Calu3 (cell line): Measurements from ENCODE around the gene AGTR1. TPM values are rescaled to one million over a fixed set of nuclear protein-coding genes. Genes with fewer than 3 reads are reported as not detected.

Source experiments
- BruUV-seq: library from RNA; stranded (reverse); fragments of 400-500 nt; replicated peaks from 2 replicates; lab custom pipeline; 2021; lab: Mats Ljungman, UMichigan
- CTCF ChIA-PET: fragments of 300-600 bp; sonication (Branson Sonifier 250); formaldehyde crosslinking; loops from one replicate; lab custom pipeline; 2022; ENCODE audit warnings: antibody characterized with exemption; lab: Charles Lee
- DNase-seq: peaks from one replicate; pipeline ENCODE4 v3.0.0; 2022
- H3K27ac Mint-ChIP-seq: one replicate; pipeline ENCODE4 v1.8.0; 2022; ENCODE audit warnings: mixed read lengths; ENCODE audit not compliant: unreplicated experiment
- H3K27me3 Mint-ChIP-seq: one replicate; pipeline ENCODE4 v1.8.0; 2022; ENCODE audit warnings: mixed read lengths; ENCODE audit not compliant: unreplicated experiment
- H3K36me3 Mint-ChIP-seq: one replicate; pipeline ENCODE4 v1.8.0; 2022; ENCODE audit warnings: mild to moderate bottlenecking, moderate library complexity, mixed read lengths; ENCODE audit not compliant: insufficient read depth, unreplicated experiment
- H3K4me1 Mint-ChIP-seq: one replicate; pipeline ENCODE4 v1.8.0; 2022; ENCODE audit warnings: mild to moderate bottlenecking, low read depth, mixed read lengths; ENCODE audit not compliant: unreplicated experiment
- H3K4me3 Mint-ChIP-seq: one replicate; pipeline ENCODE4 v1.8.0; 2022; ENCODE audit warnings: mild to moderate bottlenecking, low read depth, moderate library complexity, mixed read lengths; ENCODE audit not compliant: unreplicated experiment
- H3K9me3 Mint-ChIP-seq: one replicate; pipeline ENCODE4 v1.8.0; 2022; ENCODE audit warnings: low read depth, mixed read lengths; ENCODE audit not compliant: unreplicated experiment
- CTCF ChIP-seq: fragments of 200-600 bp; IDR thresholded peaks from one replicate; pipeline ENCODE4 v1.8.0; 2022; ENCODE audit warnings: antibody characterized with exemption; ENCODE audit not compliant: unreplicated experiment
- intact Hi-C: fragments of 100-400 bp; cut with micrococcal nuclease; formaldehyde crosslinking; loops from one replicate; pipeline ENCODE4 v1.10.0; 2022; ENCODE audit not compliant: unreplicated experiment
- total RNA-seq: library from RNA; stranded (reverse); gene quantifications from 2 replicates; pipeline ENCODE4 v1.2.3, GENCODE V29; 2022

The AGTR1 gene
- total RNA-seq, 1 experiment from 2014 or later: not detected

DNA sequence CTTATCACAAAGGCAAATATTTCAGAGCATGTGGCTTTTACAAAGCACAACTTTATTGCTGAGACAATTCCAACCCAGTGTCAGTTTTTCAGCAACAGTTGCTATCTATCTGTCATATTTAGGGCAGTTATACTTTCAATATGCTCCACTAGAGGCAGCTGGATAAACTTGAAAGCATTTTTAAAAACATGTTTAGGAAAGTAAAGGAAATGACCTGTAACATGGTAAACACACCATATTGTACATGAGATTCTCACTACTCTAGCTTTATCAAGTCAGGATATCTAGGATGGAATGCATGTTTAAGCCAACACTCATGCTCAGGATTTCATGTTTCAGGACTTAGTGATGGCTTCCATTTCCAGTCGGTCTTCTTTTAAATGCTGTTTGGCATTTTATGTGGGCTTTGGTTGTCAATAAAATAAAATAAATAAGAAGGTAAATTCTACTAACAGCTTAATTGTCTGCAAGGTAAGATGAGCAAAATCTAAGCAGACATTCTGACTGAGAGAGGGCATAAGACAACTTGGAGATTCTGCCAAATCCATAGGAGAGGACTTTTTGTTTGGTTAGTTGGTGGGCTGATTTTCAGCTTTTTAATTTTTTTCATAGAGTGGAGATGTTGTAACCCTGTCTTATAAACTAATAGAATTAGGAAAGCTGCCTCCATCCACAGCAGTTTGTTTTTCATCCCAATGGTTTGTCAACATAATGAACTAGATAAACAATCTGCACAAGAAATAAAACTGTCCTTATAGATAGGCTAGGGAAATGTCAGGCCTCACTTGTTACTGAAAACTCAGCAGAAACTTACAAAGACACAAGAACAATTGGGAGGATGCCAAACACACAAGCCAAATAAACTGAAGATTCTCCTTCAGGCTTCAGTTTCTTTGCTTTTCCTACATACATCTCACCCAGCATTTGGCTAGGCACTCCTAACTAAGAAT lies 66.6 kb downstream of the AGTR1 start:
- H3K4me3 Mint-ChIP-seq: no peak overlapping the region
- DNase-seq: no peak
- CTCF ChIA-PET: no interaction called here
- H3K4me1 Mint-ChIP-seq: no peaks in the 10 kb centered on the region
- H3K36me3 Mint-ChIP-seq: no peaks in the 10 kb centered on the region
- H3K27me3 Mint-ChIP-seq: no peaks in the 10 kb centered on the region
- BruUV-seq: no TSS peak
- intact Hi-C loops: no loop called here
- H3K9me3 Mint-ChIP-seq: no peaks in the 10 kb centered on the region
- H3K27ac Mint-ChIP-seq: no peak overlapping the region
- no peak for TF ChIP-seq CTCF

GRCh38 chr3:148772361-148772760 lies 74.7 kb downstream of the AGTR1 start:
- no TSS peak for BruUV-seq
- no peak for TF ChIP-seq CTCF
- Mint-ChIP-seq H3K4me3 (no peak overlapping the region), H3K36me3 (no peaks in the 10 kb centered on the region), H3K9me3 (peaks cover 2% of the 10 kb centered on the region), H3K27me3 (no peaks in the 10 kb centered on the region), H3K27ac (no peak overlapping the region), H3K4me1 (no peaks in the 10 kb centered on the region)
- intact Hi-C loops: no loop called here
- no peak for DNase-seq
- CTCF ChIA-PET: no interaction called here

- H3K27ac Mint-ChIP-seq: no peak overlapping the region
- no peaks in the 10 kb centered on the region for H3K36me3 Mint-ChIP-seq
- intact Hi-C loops: no loop called here
- no peak for DNase-seq
- H3K27me3 Mint-ChIP-seq: no peaks in the 10 kb centered on the region
- no peaks in the 10 kb centered on the region for H3K4me1 Mint-ChIP-seq
- H3K9me3 Mint-ChIP-seq: peaks cover 2% of the 10 kb centered on the region
- BruUV-seq: no TSS peak
- CTCF ChIA-PET: no interaction called here
- no peak overlapping the region for H3K4me3 Mint-ChIP-seq
- no peak for TF ChIP-seq CTCF
These were observed 75.1 kb downstream of the AGTR1 start for GRCh38 chr3:148772835-148773234.

DNA sequence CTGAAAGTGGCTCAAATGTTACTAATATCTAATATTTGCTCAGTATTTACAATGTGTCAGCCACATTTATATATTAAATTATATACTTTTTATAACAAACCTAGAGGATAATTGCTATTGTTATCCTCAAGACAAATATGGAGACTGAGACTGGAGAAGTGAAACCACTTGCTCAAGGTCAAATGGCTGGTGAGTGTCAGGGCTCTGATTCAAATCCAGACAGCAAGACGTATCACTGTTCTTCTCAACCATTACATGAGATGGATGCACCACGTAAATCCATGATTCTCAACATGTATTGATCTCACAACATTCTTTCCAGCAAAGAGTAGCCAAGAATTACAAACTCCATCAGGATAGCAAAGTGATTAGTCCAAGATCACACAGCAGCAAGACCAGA lies 76.1 kb downstream of the AGTR1 start:
- no peaks in the 10 kb centered on the region for H3K36me3 Mint-ChIP-seq
- intact Hi-C loops: no loop called here
- TF ChIP-seq CTCF: no peak
- no peak overlapping the region for H3K4me3 Mint-ChIP-seq
- H3K9me3 Mint-ChIP-seq: peaks cover 2% of the 10 kb centered on the region
- H3K4me1 Mint-ChIP-seq: no peaks in the 10 kb centered on the region
- no peak for DNase-seq
- H3K27ac Mint-ChIP-seq: no peak overlapping the region
- CTCF ChIA-PET: no interaction called here
- no peaks in the 10 kb centered on the region for H3K27me3 Mint-ChIP-seq
- BruUV-seq: no TSS peak
